Middle frontal gyrus (tissue), 1 donor: ENCODE data around the gene ATP2B2.

Experiments
- DNase-seq: peaks from one replicate; pipeline ENCODE4 v3.0.0-alpha.2; 2015; ENCODE audit warnings: low spot score; ENCODE audit errors: extremely low spot score

The ATP2B2 gene

GRCh38 chr3:10530241-10530640 is 24.9 kb upstream of the ATP2B2 start:
- no peak for DNase-seq

DNA sequence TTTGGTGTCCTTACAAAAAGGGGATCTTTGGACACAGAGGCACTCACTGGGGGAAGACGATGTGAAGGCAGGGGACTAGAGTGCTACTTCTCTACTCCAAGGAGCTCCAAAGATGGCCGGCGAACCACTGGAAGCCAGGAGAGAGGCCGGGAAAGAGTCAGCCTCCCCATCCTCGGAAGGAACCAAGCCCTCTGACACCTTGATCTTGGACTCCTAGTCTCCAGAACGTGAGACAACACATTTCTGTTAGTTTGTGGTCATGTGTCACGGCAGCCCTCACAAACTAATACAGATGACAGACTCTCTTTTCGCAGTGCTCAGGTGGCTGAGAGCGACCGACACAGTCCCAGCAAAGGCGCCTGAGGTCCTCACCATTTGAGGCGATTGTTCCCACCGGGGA is 24.4 kb upstream of the ATP2B2 start:
- DNase-seq = no peak

DNA sequence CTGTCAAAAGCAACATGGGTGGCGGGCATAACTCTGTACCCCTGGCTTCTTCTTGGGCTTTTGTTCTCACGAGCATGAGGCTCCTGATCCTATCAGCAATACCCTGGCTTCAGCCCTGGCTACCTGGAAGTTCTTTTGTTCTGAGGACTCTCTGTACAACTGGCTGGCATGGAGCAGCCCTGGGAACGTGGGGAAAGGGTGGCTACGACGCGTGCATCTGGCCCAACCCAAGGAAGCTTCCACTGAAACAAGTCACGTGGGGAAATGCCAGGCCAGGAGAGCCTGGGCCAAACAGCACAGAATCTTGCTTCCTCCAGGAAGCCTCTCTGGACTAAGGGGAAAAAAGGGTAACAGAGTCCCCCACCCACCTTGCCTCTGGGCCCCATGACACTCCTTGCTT is 22.7 kb upstream of the ATP2B2 start:
- no peak for DNase-seq

GRCh38 chr3:10527295-10528001 is 22.1 kb upstream of the ATP2B2 start:
- no peak for DNase-seq

DNA sequence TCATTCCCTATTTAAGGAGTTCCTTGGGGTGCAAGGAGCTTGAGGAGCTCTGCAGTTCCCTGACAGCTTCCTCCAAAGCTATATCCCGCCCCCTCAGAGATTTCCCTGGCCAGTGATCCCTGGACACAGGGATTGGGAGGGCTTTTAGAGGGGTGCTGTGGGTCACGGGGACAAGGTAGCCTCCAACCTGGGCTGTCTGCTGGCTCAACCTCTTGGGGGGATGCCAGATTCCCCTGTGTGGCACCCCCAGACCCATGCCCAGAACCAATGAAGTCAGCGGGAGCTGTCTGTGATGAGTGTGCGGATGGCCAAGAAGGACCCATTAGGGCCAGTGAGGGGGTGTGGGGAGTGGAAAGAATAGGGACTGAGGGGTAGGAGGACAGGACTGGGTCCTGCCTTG is 21.0 kb upstream of the ATP2B2 start:
- no peak for DNase-seq

- DNase-seq = no peak
Observed at GRCh38 chr3:10524799-10525301, 19.5 kb upstream of the ATP2B2 start.

DNA sequence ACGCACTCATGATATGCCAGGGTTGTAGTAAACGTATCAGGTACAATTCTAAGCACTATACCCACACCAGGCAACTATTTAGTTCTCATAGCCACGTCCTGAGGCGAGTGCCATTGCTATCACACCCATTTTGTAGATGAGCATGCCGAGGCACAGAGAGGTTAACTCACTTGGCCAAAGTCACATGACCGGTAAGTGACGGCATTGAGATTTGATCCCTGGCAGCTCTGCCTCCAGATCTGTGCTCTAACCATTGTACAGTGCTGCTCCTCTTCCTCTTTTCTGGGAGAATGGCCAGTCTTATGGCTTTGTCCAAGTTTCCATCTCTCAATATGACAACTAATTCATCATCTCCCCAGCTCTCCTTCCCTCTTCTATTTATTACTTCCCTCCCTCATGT is 18.9 kb upstream of the ATP2B2 start:
- no peak for DNase-seq

DNA sequence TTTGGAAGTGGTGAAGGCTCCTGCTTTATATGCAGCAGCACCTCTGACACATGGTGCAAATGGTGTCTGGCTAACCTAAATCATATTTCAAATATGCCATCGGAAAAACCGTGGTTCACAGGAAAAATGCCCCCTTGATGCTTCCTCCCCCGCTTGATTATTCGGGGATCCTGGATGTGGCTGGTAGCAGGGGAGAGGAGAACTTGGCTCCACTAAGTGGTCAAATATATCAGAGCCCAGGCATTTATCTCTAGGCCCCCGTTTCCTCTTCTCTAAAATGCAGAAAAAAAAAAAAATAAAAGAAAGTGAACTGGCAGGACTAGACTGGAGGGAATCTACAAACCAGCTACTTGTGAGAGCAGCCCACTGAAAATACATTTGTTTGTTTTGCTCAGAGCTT is 18.2 kb upstream of the ATP2B2 start:
- DNase-seq = no peak

- DNase-seq = no peak
Observed at GRCh38 chr3:10522646-10523303, 17.4 kb upstream of the ATP2B2 start.

- no peak for DNase-seq
Observed at GRCh38 chr3:10521772-10522441, 16.5 kb upstream of the ATP2B2 start.

- DNase-seq = no peak
Observed at GRCh38 chr3:10520072-10520471, 14.7 kb upstream of the ATP2B2 start.

GRCh38 chr3:10519236-10519635 is 13.8 kb upstream of the ATP2B2 start:
- no peak for DNase-seq

GRCh38 chr3:10518506-10519150 is 13.2 kb upstream of the ATP2B2 start:
- no peak for DNase-seq

GRCh38 chr3:10517627-10518026 is 12.2 kb upstream of the ATP2B2 start:
- no peak for DNase-seq

GRCh38 chr3:10516544-10517452 is 11.4 kb upstream of the ATP2B2 start:
- no peak for DNase-seq

DNA sequence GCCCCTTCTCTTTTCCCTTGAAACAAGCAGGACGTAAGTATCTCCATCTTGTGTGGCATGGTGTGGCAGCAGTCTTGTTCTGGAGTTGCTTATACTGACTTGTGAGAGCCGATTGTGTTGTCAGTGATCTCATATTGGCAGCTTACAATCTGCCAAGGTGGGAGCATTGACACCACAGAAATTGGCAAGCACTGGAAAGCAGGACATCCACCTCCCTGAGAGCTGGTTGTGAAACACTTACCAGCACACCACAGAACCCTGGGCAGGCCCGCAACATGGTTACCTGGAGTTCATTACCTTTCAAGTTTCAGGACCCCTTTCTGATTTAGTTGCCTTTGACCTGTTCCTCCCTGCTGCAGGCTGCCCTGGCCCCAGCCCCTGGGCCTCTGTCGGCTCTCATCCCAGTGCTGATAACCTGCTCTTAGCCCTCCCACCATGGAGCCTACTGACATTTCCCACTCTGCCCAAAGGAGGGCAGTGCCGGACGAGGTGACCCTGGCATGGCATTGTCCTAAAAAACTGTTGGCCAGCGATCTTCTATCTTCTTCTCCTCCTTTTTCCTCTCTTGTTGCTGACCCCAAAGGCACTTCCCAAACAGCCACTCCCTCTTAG is 10.6 kb upstream of the ATP2B2 start:
- no peak for DNase-seq

DNA sequence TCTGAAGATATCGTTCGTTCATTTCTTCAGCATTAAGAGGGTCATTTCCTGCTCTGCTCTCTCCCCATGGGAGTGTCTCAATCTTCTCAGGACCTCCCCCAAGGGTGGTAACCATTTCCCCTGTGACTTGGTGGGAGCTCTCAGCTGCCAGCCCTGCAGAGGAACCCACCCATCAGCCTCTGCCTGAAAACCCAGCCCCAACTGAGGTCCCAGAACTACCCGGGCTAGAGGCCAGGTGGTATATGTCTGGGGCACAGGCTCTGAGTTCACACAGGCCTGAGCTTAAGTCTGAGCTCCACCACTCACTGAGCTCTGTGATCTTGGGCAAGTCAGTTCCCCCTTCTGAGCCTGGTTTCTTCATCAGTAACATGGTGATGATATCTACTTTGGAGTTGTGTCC is 10.0 kb upstream of the ATP2B2 start:
- DNase-seq = no peak

DNA sequence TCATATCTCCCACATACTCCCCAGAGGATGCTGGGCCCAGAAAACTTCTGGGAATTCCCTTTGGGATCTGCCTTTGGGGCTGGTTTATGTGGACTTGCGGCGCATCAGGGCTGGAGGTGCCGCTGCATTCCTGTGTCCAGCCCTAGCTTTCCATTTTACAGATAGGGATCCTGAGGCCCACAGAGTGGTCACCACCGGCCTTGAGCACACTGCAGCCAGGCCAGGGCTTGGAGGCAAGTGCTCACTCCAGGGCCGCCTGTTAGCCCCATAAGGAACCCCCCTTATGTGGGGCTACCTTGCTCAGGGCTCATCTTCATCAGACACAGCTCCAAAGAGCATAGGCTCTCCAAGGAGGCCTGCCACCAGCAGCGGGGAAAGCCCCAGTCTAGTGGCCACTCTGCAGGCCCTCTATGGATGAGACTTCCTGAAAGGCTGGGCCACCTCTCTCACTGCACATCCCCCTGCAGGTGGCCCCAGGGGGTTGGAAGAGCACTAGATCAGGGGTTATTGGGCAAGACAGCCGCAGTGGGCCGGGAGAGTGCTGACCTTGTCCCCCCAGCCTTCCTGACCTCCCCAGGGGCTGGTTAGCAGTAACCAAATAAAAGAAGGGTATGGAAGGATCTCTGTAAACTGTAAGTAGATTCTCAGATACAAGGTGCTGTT is 9.2 kb upstream of the ATP2B2 start:
- no peak for DNase-seq

DNA sequence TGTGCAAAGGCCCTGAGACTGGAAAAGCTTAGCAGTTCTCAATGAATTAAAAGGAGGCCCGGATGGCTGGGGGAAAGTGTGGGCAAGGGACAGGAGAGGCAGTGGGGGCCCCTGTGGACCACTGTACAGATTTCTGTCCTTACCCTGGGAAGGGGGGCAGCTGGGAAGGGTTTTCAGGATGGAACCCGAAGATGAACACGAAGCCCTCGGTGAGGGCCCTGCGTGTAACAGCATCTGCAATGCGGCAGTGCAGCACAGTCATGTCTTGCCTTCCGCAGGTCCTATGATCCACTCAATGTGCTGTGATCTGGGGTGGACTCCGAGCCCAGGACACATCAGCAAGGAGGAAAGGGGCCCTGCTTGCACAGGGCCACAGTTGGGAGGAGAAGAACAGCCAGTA is 7.9 kb upstream of the ATP2B2 start:
- DNase-seq = no peak

GRCh38 chr3:10512687-10513086 is 7.3 kb upstream of the ATP2B2 start:
- no peak for DNase-seq
